Measurements from ENCODE around the gene TSPAN32.
"Not testable (repeated sequence)": the region's sequence is repeated elsewhere in the genome, so short reads cannot be mapped to it uniquely, and the experiment has no call there.

The TSPAN32 gene

DNA sequence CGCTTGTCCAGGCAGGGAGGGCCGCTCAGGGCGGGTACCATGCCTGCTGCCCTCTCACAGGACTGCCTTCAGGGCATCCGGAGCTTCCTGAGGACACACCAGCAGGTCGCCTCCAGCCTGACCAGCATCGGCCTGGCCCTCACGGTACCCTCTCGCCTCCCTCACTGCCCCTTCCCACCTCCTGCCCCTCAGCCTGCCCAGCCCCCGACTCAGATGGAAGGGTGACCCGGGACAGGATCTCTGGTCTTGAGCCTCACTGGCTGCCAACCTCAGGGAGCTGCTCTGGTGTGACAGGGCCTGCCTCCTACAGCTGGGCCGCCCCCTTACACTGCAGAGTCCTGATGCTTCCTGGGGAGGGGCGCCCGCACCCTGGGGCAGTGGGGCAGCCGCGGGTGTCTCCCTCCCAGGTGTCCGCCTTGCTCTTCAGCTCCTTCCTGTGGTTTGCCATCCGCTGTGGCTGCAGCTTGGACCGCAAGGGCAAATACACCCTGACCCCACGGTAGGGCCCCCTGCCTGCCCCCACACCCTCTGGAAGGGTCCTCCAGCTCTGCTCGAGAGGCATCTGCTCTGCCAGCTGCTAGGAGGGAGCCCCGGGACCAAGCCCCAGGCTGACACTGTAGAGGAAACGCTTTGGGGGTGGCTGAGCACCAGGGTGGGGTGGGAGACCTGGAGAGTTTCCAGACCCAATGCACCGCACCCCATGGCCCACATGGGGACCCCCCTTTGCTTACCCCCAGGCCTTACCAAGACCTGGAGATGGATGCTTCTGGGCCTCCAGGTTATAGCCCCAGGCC, 14.6 kb downstream of the TSPAN32 start:
- no peak for DNase-seq (ENCODE audit: low read depth)

DNA sequence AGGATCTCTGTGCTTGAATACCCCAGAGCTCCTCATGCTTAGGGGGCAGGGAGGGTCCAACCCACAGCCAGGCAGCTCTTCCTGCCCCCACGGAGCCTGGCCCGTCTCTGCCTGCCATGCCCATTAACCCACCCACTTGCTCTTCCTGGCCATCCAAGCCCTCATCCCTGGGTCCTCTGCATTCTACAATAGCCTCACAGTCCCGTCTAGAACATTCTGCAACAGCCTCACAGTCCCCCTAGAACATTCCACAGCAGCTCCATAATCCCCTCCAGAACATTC, 15.1 kb downstream of the TSPAN32 start:
- DNase-seq (ENCODE audit: low read depth): no peak

DNA sequence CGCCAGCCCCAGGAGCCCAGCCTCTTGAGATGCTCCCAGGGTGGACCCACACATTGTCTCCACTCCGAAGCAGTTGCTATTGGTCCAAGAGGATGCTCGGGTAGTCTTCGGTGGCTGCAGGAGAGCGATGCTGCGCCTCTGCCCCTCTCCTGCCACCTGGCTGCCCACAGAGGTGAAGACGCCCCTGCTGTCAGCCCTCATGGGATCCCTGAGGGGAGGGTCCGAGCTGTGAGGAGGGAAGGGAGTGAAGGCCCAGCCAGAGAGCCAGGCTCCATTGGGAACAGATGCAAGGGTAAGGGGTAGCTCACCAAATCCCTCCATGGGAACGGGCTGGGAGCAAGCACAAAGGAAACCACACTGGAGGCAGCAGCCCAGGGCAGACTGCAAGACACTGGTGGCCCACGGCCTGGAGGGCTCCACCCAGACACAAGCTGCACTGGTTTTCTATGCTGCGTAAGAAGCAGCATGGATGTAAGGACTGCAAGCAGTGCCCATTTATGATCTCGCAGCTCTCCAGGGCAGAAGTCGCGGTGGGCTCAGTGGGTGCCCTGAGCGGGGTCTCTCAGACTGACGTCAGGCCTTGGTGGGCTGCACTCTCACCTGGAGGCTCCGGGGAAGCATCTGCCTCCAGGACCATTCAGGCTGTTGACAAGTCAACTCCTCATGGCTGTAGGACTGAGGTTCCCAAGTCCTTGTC, 15.7 kb downstream of the TSPAN32 start:
- no peak for DNase-seq (ENCODE audit: low read depth)

DNA sequence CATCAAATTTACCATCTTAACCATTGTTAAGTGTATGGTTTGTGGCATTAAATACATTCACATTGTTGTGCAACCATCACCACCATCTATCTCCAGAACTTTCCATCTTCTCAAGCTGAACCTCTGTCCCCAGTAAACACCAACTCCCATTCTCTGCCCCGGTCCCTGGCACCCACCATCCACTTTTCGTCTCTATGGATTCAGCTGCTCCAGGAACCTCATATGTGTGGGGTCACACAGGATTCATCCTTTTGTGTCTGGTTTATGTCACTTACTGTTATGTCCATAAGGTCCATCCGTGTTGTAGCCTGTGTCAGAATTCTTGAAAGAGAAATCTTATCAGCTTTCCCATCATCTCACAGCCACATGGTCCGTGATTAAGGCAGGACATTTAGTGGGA, 16.3 kb downstream of the TSPAN32 start:
- DNase-seq (ENCODE audit: low read depth): no peak

DNA sequence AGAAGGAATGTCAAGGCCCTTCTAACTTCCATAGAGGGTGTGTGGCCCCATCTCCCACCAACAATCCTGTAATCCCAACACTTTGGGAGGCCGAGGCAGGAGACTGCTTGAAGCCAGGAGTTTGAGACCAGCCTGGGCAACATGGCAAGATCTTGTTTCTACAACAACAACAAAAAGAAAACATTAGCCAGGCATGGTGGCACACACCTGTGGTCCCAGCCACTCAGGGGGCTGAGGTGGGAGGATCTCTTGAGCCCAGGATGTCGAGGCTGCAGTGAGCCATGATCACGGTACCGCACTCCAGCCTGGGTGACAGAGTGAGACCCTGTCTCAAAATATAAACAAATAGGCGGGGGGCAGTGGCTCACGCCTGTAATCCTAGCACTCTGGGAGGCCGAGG, 16.9 kb downstream of the TSPAN32 start:
- DNase-seq (ENCODE audit: low read depth): no peak

DNA sequence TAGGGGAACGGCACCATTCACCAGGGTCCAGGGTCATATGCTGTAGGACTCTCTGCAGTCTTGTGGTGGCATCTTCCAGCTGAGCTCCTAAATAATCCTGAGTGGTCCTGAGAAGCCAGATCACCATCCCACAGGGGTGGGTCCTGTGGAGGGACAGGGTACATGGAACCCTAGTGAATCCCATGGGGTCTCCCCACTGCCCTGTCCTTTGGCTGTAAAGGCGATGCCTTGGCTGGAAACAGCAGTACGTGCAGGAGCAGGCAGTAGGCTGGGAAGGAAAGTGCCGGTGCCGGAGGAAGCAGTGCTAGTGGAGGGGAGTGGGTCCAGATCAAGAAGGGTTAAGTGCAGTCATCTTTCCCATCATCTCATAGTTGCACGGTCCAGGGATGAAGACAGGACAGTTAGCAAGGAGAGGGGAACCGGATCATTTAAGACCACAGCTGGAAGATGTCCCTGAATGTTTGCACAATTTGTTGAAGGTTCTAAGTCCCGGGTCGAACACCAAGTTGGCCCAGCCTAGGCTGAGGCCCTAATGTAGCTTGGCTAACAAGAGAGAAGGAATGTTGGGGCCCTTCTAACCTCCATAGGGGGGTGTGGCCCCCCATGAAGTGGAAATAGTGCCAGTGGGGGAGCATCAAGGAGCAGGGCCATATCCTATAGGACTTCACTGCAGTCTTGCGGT, 18.1 kb downstream of the TSPAN32 start:
- no peak for DNase-seq (ENCODE audit: low read depth)

DNA sequence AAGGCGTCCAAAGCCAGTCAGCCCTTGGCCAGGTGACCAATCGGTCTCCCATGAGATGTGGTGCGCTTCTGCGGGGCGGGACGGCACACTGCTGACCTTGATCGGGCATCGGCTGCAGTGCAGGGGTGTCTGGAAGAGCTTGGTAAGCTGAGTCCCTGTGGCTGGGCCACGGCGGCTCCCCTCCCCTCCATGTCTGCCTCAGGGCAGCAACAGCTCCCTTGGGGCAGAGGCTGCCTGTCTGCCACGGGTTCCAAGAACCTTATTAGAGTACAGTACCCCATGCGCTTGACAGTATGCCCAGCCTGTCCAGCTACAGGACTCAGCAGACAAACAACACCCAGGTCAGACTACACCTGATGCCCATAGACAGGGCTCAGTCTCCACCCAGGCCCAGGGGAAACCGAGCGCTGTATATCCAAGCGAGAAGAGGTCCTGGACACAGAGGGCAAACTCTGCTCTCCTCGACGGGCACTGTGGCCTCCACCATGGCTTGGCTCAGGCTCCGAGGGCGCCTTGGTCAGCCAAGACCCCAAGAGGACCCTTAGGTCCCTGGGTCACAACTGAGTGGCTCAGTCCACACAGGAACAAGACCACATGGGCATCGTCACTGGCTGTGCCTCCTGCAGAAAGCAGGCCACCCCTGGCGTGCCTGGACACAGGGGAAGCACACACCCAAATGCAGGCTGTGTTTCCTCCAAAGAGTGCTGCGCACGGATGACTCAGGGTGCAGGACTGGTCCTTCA, 18.9 kb downstream of the TSPAN32 start:
- DNase-seq (ENCODE audit: low read depth): no peak

DNA sequence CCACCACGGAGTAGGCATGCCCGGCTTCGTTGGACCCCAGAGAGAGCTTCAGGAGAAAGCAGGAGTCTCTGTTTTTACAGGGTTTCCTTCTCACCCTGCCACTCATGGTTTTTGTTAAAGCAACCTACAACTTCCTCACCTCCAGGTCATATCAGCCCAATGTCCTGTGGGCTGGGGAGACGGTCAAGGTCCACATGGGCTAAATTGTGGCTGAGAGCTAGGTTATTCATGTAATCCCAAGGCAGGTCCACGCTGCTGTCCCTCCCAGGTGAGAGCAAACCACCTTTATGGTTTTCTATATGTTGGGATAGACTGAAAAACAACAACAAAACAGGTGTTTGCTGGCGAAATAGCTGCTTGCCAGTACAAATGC, 19.5 kb downstream of the TSPAN32 start:
- DNase-seq (ENCODE audit: low read depth): no peak

DNA sequence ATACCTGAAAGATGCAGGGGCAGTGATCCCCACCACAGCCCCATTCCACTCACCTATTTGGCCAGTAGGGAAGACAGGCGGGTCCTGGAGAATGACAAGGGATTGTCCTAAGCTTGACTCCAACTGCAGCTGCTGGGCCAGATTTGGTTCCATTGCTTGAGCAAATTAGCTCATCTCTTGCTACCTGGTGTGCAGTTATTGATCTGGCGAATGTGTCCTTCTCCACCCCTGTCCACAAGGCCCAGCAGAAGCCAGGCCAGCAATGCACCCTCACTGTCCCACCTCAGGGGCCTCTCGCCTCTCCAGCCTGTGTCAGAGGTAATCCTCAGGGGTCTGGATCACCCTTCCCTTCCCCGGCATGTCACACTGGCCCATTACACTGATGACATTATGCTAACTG, 23.3 kb downstream of the TSPAN32 start:
- DNase-seq (ENCODE audit: low read depth): no peak

DNA sequence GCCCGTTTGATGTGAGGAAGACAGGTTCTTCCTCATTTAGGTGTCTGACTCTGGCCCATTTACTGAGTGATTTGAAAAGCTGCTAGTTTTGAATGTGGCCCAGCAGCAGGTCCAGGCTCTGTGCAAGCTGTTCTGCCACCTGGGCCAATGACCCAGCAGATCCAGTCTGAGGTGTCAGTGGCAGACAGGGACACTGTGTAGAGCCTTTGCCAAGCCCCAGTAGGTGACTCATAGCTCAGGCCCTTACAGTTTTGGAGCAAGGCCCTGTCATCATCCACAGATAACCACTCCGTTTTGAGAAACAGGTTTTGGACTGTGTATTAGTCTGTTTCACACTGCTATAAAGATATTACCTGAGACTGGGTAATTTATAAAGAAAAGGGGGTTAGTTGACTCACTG, 23.9 kb downstream of the TSPAN32 start:
- DNase-seq (ENCODE audit: low read depth): no peak

DNA sequence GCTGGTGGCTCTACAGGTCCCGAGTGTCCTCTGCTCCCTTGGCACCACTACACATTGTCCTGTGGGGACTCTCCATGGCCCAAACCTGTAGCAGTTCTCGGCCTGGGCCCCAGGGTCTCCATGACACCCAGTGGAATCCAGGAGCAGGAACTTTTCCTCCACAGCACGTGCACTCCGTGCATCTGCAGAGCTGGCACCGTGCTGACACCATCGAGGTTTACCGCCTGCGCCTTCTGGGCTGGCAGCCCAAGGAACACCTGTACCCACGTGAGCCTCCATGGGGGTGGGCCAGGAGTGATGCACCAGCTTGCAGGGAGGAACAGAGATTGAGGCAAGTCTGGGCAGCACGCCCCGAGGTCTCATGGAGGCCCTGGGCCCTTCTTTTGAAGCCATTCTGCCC, 25.2 kb downstream of the TSPAN32 start:
- no peak for DNase-seq (ENCODE audit: low read depth)

DNA sequence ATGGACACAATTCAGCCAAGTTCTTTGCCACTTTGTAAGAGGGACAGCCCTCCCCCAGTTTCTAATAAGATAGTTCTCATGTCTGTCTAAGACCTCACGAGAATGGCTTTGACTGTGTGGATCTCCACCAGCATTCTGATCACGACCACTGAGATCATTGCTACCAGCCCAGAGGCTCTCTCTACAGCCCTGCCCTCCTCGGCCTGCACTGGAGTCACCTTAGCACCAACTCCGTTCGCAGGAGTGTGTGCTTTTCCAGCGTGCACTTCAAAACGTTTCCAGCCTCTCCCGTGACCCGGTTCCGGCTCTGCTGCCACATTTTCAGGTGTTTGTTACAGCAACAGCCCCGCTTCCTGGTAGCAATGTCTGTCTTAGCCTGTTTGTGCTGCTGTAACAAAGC, 26.2 kb downstream of the TSPAN32 start:
- DNase-seq (ENCODE audit: low read depth): no peak

DNA sequence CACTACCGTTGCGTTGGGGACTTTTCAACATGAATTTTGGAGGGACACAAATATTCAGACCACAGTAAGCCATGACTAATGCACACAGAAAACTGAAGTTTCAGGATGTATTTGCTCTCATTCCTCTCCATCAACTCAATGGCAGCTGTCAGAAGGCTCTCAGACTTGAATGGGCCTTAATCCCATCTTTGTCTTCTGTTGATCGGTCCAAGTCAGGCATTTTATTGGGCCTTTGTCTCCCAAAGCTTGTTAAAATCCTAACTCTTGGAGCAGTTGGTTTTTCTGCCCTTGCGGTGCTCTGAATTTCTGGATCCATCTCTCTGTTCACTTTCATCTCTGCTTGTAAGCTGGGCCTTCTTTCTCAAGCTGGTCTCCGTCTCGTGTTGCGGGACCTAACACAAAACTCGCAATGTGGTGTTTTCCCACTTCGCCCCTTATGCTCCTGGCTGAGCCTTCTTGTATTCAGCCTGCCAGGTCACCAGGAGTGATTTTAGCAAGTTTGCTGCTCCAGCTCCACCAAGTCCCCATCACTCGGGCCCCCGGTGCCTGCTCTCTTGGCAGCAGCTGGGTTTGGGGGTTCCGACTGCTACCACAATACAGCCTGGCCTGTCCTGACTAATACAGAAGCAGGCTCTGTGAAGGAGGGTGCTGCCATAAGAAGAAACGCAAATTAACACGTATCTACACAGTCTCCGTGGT, 27.0 kb downstream of the TSPAN32 start:
- no peak for DNase-seq (ENCODE audit: low read depth)

DNA sequence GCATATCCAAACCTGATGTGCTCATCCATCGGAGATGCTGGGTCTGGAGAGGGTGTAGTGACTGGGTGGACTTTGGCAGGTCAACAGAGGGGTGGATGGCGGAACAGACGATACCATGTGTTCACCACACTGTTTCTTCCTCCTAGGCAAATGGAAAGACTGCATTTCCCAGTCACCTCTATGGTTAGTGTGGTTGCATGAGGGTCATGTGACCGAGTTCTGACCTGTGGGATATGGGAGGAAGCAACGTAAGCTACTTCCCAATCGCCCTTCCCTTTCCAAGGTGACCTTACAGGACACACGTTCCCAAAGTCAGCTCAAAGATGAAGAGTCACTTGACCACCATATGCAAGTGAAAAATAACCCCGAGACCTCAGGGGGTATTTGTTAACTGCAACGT, 27.7 kb downstream of the TSPAN32 start:
- no peak for DNase-seq (ENCODE audit: low read depth)

DNA sequence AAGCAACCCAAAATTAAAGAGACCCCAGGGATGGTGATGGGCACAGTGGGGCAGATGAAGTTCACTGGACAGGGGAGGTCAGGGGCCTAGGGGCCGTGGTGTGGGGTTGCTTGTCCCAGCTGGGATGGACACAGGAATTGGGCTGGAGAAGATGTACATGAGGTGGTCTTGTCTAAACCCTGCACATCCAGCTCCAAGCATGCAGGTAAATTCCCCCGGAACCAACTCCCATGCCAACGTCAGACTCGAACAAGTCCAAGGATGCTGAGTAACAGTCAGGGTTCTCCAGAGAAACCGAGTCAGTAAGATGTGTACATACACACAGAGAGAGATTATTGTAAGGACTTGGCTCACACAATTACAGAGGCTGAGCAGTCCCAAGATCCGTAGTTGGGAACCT, 28.9 kb downstream of the TSPAN32 start:
- no peak for DNase-seq (ENCODE audit: low read depth)

DNA sequence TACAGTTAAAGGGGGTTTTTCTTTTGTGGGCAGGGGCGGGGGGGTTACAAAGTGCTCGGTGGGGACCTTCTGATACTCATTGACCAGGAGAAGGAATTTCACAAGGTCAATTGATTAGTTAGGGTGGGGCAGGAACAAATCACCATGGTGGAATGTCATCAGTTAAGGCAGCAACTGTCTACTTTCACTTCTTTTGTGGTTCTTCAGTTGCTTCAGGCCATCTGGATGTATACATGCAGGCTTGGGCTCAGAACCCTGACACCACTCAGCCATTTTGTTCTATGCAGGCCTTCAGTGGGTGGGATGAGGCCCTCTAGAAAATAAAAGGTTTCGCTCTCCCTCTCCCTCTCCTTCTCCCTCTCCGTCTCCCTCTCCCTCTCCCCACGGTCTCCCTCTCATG, 29.6 kb downstream of the TSPAN32 start:
- DNase-seq (ENCODE audit: low read depth): no peak

DNA sequence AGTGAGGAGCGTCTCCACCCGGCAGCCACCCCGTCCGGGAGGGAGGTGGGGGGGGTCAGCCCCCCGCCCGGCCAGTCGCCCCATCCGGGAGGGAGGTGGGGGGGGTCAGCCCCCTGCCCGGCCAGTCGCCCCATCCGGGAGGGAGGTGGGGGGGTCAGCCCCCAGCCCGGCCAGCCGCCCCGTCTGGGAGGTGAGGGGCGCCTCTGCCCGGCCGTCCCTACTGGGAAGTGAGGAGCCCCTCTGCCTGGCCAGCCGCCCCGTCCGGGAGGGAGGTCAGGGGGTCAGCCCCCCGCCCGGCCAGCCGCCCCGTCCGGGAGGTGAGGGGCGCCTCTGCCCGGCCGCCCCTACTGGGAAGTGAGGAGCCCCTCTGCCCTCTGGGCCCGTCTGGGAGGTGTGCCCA, 30.8 kb downstream of the TSPAN32 start:
- DNase-seq (ENCODE audit: low read depth): not testable (repeated sequence)

DNA sequence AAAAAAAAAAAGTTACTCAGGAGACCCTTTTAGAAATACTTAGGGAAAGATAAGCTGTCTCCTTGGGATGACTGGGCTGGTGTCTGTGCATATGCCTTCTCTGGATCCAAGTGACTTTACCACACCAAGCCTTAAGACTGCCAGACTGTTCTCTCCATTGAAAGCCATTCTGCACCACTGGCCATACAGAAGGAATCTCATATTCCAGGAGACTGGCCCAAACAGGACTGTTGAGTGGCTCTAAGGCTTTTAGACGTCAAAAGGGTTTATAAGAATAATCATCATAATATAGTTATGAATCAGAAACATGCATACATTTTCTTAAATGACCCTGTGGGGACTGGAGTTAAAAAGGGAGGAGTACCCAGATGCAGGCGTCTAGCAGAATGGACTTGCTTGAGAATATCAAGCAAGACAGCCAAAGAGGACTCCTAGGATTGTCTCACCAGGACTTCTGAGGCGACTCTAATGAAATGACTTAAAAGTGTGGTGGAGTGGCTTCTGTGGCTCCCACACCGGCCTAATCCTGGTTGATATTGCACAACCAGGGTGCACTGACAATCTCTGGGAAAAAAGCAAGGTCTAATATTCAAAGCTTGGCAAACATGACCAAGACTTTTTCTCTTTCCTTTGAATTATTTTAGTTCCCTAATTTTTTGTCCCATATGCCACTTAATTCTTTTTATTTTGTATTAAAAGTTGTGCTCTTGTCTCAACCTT, 31.8 kb downstream of the TSPAN32 start:
- not testable (repeated sequence) for DNase-seq (ENCODE audit: low read depth)

DNA sequence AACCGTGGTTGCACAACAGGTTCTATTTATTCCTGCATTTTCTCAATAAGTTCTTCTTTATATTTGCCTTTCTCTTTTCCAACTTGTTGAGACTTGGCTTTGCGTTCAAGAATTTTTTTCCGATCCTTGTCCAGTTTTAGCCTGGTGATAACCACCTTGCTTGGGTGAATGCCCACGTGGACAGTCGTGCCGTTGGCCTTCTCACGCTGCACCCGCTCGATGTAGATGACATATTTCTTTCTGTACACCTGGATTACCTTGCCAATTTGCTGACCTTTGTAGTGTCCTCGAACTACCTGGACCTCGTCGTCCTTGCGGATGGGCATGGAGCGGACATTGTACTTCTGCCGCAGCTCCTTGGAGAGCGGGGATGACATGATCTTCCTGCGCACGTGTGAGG, 33.5 kb downstream of the TSPAN32 start:
- not testable (repeated sequence) for DNase-seq (ENCODE audit: low read depth)

DNA sequence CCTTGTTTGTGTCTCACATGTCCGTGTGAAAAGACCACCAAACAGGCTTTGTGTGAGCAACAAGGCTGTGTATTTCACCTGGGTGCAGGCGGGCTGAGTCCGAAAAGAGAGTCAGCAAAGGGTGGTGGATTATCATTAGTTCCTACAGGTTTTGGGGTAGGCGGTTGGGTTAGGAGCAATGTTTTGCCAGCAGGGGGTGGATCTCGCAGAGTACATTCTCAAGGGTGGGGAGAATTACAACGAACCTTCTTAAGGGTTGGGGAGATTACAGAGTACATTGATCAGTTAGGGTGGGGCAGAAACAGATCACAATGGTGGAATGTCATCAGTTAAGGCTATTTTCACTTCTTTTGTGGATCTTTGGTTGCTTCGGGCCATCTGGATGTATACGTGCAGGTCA, 36.9 kb downstream of the TSPAN32 start:
- not testable (repeated sequence) for DNase-seq (ENCODE audit: low read depth)

DNA sequence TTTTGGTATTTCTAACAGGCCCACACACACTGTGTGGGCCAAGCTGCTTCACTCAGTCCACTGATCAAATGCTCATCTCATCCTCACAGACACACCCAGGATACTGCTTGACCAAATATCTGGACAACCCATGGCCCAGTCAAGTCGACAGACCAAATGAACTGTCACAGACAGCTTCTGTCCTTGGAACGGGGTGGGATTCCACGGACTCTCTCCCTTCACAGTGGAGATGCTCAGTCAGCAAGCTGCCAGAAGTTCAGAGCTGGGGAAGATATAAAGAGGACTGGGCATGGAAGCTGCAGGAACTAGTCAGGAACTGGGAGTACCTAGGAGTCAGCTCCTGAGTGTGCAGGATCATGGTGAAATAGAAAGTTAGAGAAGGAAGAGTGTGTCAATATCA, 40.7 kb downstream of the TSPAN32 start:
- no peak for DNase-seq (ENCODE audit: low read depth)

DNA sequence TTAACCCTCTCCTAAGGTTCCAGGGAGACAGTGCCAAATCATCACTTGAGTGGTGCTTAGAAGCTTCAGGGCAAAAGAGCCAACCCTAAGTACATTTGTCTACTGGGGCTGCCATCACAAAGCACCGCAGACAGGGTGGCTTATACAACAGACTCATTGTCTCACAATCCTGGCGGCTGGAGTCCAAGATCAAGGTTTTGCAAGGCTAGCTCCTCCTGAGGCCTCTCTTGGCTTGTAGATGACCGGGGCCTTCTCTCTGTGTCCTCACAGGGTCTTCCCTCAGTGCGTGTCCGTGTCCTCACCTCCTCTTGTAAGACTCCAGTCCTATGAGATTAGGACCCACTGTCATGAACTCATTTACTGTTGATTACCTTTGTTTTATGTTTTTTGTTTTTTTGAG, 41.2 kb downstream of the TSPAN32 start:
- DNase-seq (ENCODE audit: low read depth): no peak
